Ascending aorta (tissue), 2 donors: ENCODE measurements around the gene TIRAP. TPM values are rescaled to one million over a fixed set of nuclear protein-coding genes. Genes with fewer than 3 reads are reported as not detected.

Experiments used
- DNase-seq, 2 donors: peaks; one replicate each; pipeline ENCODE4 v3.0.0-alpha.2; 2019; ENCODE audit warnings: low spot score in 2 of 2
- H3K27ac ChIP-seq, 2 donors: fragments of 200-600 bp; sonication (generic); one replicate each; pipeline ENCODE4 v1.5.1; 2016 to 2017; ENCODE audit warnings: mild to moderate bottlenecking in 1 of 2
- H3K27me3 ChIP-seq: fragments of 200-600 bp; sonication (generic); one replicate; pipeline ENCODE4 v1.5.1; 2017
- H3K36me3 ChIP-seq, 2 donors: fragments of 200-600 bp; sonication (generic); one replicate each; pipeline ENCODE4 v1.5.1; 2016
- H3K4me1 ChIP-seq, 2 donors: fragments of 200-600 bp; sonication (generic); one replicate each; pipeline ENCODE4 v1.5.1; 2016 to 2017; ENCODE audit warnings: mild to moderate bottlenecking in 1 of 2
- H3K4me3 ChIP-seq, 2 donors: fragments of 200-600 bp; sonication (generic); one replicate each; pipeline ENCODE4 v1.5.1; 2016 to 2017; ENCODE audit warnings: mild to moderate bottlenecking in 1 of 2
- H3K9me3 ChIP-seq, 2 donors: fragments of 200-600 bp; sonication (generic); one replicate each; pipeline ENCODE4 v1.5.1; 2016
- CTCF ChIP-seq, 3 experiments: fragments of 200-600 bp in 2 of 3; fragments of 450-650 bp in 1 of 3; sonication (generic) in 2 of 3; IDR thresholded peaks; one replicate each; pipeline ENCODE4 v1.5.1; 2016 to 2019; ENCODE audit warnings: antibody characterized with exemption in 3 of 3, mild to moderate bottlenecking in 1 of 3, moderate library complexity in 1 of 3
- intact Hi-C: fragments of 100-400 bp; cut with DNase I; formaldehyde crosslinking; loops from one replicate; pipeline ENCODE4 v1.15.1; 2023
- total RNA-seq: library from RNA; depleted of rRNA; stranded (reverse); fragments of >200 nt; gene quantifications from one replicate; pipeline ENCODE4 v1.1.0, GENCODE V29; 2016

The TIRAP gene
- total RNA-seq, 1 donor from 2014 or later: 8.7 TPM

DNA sequence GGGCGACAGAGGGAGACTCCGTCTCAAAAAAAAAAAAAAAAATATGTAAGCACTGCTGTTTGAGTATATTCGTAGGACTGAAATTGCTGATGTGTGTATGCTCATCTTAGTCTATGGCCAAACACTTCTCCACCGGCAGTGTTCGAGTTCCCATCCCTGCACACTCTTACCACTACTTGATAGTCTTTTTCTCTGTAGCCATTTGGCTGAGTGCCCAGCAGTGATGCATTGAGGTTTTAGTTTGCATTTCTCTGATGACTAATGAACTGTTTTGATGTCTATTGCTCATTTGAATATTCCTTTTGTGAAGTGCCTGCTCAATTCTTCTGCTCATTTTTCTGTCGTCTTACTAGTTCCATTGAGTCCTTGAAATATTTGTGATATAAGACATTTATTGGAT lies 1.9 kb downstream of the TIRAP start:
- intact Hi-C loops: loop anchor here (5.0 kb wide), 1 partner anchor 73 kb away; the partner anchor contains the start of genes FAM118B and RPUSD4
- Histone ChIP-seq H3K4me1 (peaks cover 0 to 6% of the 10 kb centered on the region in 2 donors), H3K27ac (no peak overlapping the region), H3K4me3 (no peak overlapping the region), H3K36me3 (peaks cover 8 to 11% of the 10 kb centered on the region in 2 donors), H3K9me3 (no peaks in the 10 kb centered on the region), H3K27me3 (no peaks in the 10 kb centered on the region)
- no peak for TF ChIP-seq CTCF (IDR thresholded peaks at IDR 0.05)
- DNase-seq: peak in 1 of 2 donors; percentile 82

GRCh38 chr11:126288237-126288636 lies 5.3 kb downstream of the TIRAP start:
- Histone ChIP-seq H3K27ac (no peak overlapping the region), H3K9me3 (no peaks in the 10 kb centered on the region), H3K27me3 (no peaks in the 10 kb centered on the region), H3K4me1 (no peaks in the 10 kb centered on the region), H3K36me3 (peaks cover 37 to 42% of the 10 kb centered on the region in 2 donors), H3K4me3 (no peak overlapping the region)
- intact Hi-C loops: no loop called here
- no peak for TF ChIP-seq CTCF (IDR thresholded peaks at IDR 0.05)
- DNase-seq: no peak

- no peak for DNase-seq
- H3K36me3 ChIP-seq: peaks cover 50 to 56% of the 10 kb centered on the region in 2 donors
- H3K27ac ChIP-seq: no peak overlapping the region
- intact Hi-C loops: no loop called here
- TF ChIP-seq CTCF (IDR thresholded peaks at IDR 0.05): no peak
- no peaks in the 10 kb centered on the region for H3K9me3 ChIP-seq
- no peak overlapping the region for H3K4me3 ChIP-seq
- no peaks in the 10 kb centered on the region for H3K4me1 ChIP-seq
- no peaks in the 10 kb centered on the region for H3K27me3 ChIP-seq
Measured at GRCh38 chr11:126290887-126291286, 8.0 kb downstream of the TIRAP start.

- Histone ChIP-seq H3K4me1 (no peaks in the 10 kb centered on the region), H3K9me3 (no peaks in the 10 kb centered on the region), H3K4me3 (no peak overlapping the region), H3K27me3 (no peaks in the 10 kb centered on the region), H3K27ac (no peak overlapping the region), H3K36me3 (peaks cover 54 to 60% of the 10 kb centered on the region in 2 donors)
- intact Hi-C loops: no loop called here
- no peak for TF ChIP-seq CTCF (IDR thresholded peaks at IDR 0.05)
- DNase-seq: no peak
Measured at GRCh38 chr11:126293726-126294125, 10.8 kb downstream of the TIRAP start.

GRCh38 chr11:126297004-126297403 lies 14.1 kb downstream of the TIRAP start:
- intact Hi-C loops: no loop called here
- no peak for DNase-seq
- H3K36me3 ChIP-seq: peaks cover 32 to 53% of the 10 kb centered on the region in 2 donors

More at GRCh38 chr11:126297004-126297403, 14.1 kb downstream of the TIRAP start:
- Histone ChIP-seq H3K4me3 (no peak overlapping the region), H3K4me1 (no peaks in the 10 kb centered on the region), H3K9me3 (no peaks in the 10 kb centered on the region), H3K27ac (no peak overlapping the region), H3K27me3 (no peaks in the 10 kb centered on the region)
- no peak for TF ChIP-seq CTCF (IDR thresholded peaks at IDR 0.05)
